Measurements from ENCODE around the gene NME4.

GRCh38 chr16:354971-355461, 42.0 kb upstream of the NME4 start:
- TF ChIP-seq JUNB (IDR thresholded peaks at IDR 0.05) (no peak), IRF3 (IDR thresholded peaks at IDR 0.05) (no peak), CTCF (IDR thresholded peaks at IDR 0.05 in 2 of 3, conservative IDR thresholded peaks at IDR 0.05 in 1 of 3; ENCODE audit: control insufficient read depth in 2 of 3, extremely low read depth in 1 of 3, insufficient read depth in 1 of 3, low read depth in 3 of 3, low read length in 3 of 3) (no peak), POLR2A (IDR thresholded peaks at IDR 0.05; ENCODE audit: low read depth, low read length) (no peak), SIN3A (IDR thresholded peaks at IDR 0.05; ENCODE audit: low read depth, low read length) (no peak), NFYA (IDR thresholded peaks at IDR 0.05; ENCODE audit: borderline replicate concordance, low read depth, low read length) (no peak), NRF1 (conservative IDR thresholded peaks at IDR 0.05; ENCODE audit: low read depth, low read length) (no peak), MAX (IDR thresholded peaks at IDR 0.05; ENCODE audit: low read depth, low read length) (no peak), ETV6 (conservative IDR thresholded peaks at IDR 0.05 in 1 of 2, IDR thresholded peaks at IDR 0.05 in 1 of 2; ENCODE audit: borderline replicate concordance in 1 of 2, low read depth in 1 of 2) (no peak)
